ENCODE measurements around the gene ZNF280A.
"Not testable (repeated sequence)": the region's sequence is repeated elsewhere in the genome, so short reads cannot be mapped to it uniquely, and the experiment has no call there.

Gene ZNF280A

DNA sequence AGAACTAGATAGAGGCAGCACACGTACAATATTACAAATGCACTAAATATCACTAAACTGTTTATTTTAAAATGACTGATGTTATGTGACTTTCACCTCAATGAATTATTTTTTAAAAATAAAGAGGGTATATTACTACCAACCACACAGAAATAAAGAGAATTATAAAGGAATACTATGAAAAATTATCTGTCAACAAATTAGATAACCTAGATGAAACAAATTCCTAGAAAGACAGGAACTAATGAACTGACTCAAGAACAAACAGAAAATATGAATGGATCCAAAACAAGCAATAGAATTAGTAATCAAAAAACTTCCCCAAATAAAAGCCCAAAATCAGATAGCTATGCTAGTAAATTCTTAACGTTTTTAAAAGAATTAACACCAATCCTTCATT is 21.8 kb downstream of the ZNF280A start:
- Histone ChIP-seq H2AFZ (ENCODE audit: low read length) (no peak overlapping the region), H3K36me3 (replicated peaks; ENCODE audit: insufficient read depth, low read length) (no peaks in the 10 kb centered on the region), H3K4me1 (ENCODE audit: low read length) (no peaks in the 10 kb centered on the region), H3K27ac (ENCODE audit: low read length) (no peak overlapping the region), H3K9me3 (replicated peaks; ENCODE audit: insufficient read depth, low read length) (no peaks in the 10 kb centered on the region), H3K9ac (ENCODE audit: low read length) (no peak overlapping the region), H3F3A (ENCODE audit: insufficient read depth, low read length) (no peaks in the 10 kb centered on the region), H4K20me1 (ENCODE audit: insufficient read depth, low read length) (no peaks in the 10 kb centered on the region), H3K79me2 (ENCODE audit: low read length) (no peaks in the 10 kb centered on the region), H3K4me3 (ENCODE audit: low read length) (no peak overlapping the region), H3K4me2 (ENCODE audit: low read depth, low read length) (no peak overlapping the region), H3K27me3 (replicated peaks; ENCODE audit: insufficient read depth, low read length) (no peaks in the 10 kb centered on the region), H3K9me2 (replicated peaks; ENCODE audit: insufficient read depth, low read length) (no peaks in the 10 kb centered on the region)
- TF ChIP-seq EZH2 (optimal IDR thresholded peaks at IDR 0.05; ENCODE audit: low read depth, low read length) (no peak), CTCF (IDR thresholded peaks at IDR 0.05; ENCODE audit: low read length) (no peak), EZH2phosphoT487 (IDR thresholded peaks at IDR 0.05; ENCODE audit: low read length) (no peak)
- DNase-seq = no peak

GRCh38 chr22:22491589-22491988 is 28.5 kb downstream of the ZNF280A start:
- H3K36me3 ChIP-seq (replicated peaks; ENCODE audit: insufficient read depth, low read length); H3K27ac ChIP-seq (ENCODE audit: low read length); H3K4me3 ChIP-seq (ENCODE audit: low read length); H3K9me2 ChIP-seq (replicated peaks; ENCODE audit: insufficient read depth, low read length); H3K4me1 ChIP-seq (ENCODE audit: low read length); H4K20me1 ChIP-seq (ENCODE audit: insufficient read depth, low read length); H3K27me3 ChIP-seq (replicated peaks; ENCODE audit: insufficient read depth, low read length); H2AFZ ChIP-seq (ENCODE audit: low read length); H3K79me2 ChIP-seq (ENCODE audit: low read length); H3K4me2 ChIP-seq (ENCODE audit: low read depth, low read length); H3K9me3 ChIP-seq (replicated peaks; ENCODE audit: insufficient read depth, low read length); H3F3A ChIP-seq (ENCODE audit: insufficient read depth, low read length); DNase-seq; H3K9ac ChIP-seq (ENCODE audit: low read length): not testable (repeated sequence)

DNA sequence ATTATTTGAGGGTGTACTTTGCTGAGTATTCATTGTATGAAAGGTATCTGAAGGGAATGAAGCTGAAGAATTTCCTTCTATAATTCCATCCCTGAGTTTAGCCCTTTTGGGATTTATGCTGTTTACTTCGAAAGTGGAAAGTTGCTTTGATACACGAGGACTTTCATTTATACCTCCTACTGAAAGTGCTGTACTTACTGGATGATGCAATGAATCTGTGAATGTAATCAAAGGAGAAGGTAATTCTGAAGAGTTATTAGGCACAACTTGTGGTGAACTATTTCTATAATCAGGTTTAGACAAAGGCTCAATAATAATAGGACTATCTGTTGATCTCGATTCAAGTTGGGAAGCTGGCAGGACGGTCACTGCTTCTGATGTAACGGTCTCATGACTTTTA is 31.3 kb downstream of the ZNF280A start:
- H3K4me3 ChIP-seq (ENCODE audit: low read length) = no peak overlapping the region
- H3F3A ChIP-seq (ENCODE audit: insufficient read depth, low read length) = no peaks in the 10 kb centered on the region
- H3K36me3 ChIP-seq (replicated peaks; ENCODE audit: insufficient read depth, low read length) = no peaks in the 10 kb centered on the region; the same call in 1 of the 2 replicates
- no peak for TF ChIP-seq CTCF (IDR thresholded peaks at IDR 0.05; ENCODE audit: low read length)
- TF ChIP-seq EZH2 (optimal IDR thresholded peaks at IDR 0.05; ENCODE audit: low read depth, low read length) = no peak
- no peak for TF ChIP-seq EZH2phosphoT487 (IDR thresholded peaks at IDR 0.05; ENCODE audit: low read length)
- H3K27ac ChIP-seq (ENCODE audit: low read length) = no peak overlapping the region
- no peaks in the 10 kb centered on the region for H3K79me2 ChIP-seq (ENCODE audit: low read length)
- no peak for DNase-seq
- no peaks in the 10 kb centered on the region for H4K20me1 ChIP-seq (ENCODE audit: insufficient read depth, low read length)
- H2AFZ ChIP-seq (ENCODE audit: low read length) = no peak overlapping the region
- H3K27me3 ChIP-seq (replicated peaks; ENCODE audit: insufficient read depth, low read length) = no peaks in the 10 kb centered on the region
- no peaks in the 10 kb centered on the region for H3K4me1 ChIP-seq (ENCODE audit: low read length)
- no peaks in the 10 kb centered on the region for H3K9me2 ChIP-seq (replicated peaks; ENCODE audit: insufficient read depth, low read length)
- H3K4me2 ChIP-seq (ENCODE audit: low read depth, low read length) = no peak overlapping the region
- H3K9ac ChIP-seq (ENCODE audit: low read length) = no peak overlapping the region
- H3K9me3 ChIP-seq (replicated peaks; ENCODE audit: insufficient read depth, low read length) = no peaks in the 10 kb centered on the region

GRCh38 chr22:22487869-22488597 is 32.0 kb downstream of the ZNF280A start:
- H3K9me2 ChIP-seq (replicated peaks; ENCODE audit: insufficient read depth, low read length) = no peaks in the 10 kb centered on the region
- H2AFZ ChIP-seq (ENCODE audit: low read length) = no peak overlapping the region
- no peak for DNase-seq
- H3K4me3 ChIP-seq (ENCODE audit: low read length) = no peak overlapping the region
- H4K20me1 ChIP-seq (ENCODE audit: insufficient read depth, low read length) = no peaks in the 10 kb centered on the region
- H3K4me1 ChIP-seq (ENCODE audit: low read length) = no peaks in the 10 kb centered on the region
- TF ChIP-seq EZH2phosphoT487 (IDR thresholded peaks at IDR 0.05; ENCODE audit: low read length) (no peak), EZH2 (optimal IDR thresholded peaks at IDR 0.05; ENCODE audit: low read depth, low read length) (no peak), CTCF (IDR thresholded peaks at IDR 0.05; ENCODE audit: low read length) (no peak)
- H3K9me3 ChIP-seq (replicated peaks; ENCODE audit: insufficient read depth, low read length) = no peaks in the 10 kb centered on the region
- no peak overlapping the region for H3K4me2 ChIP-seq (ENCODE audit: low read depth, low read length)
- H3K36me3 ChIP-seq (replicated peaks; ENCODE audit: insufficient read depth, low read length) = no peaks in the 10 kb centered on the region; the same call in 1 of the 2 replicates
- H3K79me2 ChIP-seq (ENCODE audit: low read length) = no peaks in the 10 kb centered on the region
- H3K27ac ChIP-seq (ENCODE audit: low read length) = no peak overlapping the region
- H3K9ac ChIP-seq (ENCODE audit: low read length) = no peak overlapping the region
- H3K27me3 ChIP-seq (replicated peaks; ENCODE audit: insufficient read depth, low read length) = no peaks in the 10 kb centered on the region
- no peaks in the 10 kb centered on the region for H3F3A ChIP-seq (ENCODE audit: insufficient read depth, low read length)
